SH-SY5Y (cell line): ENCODE data around the gene PPP2R2B.

ENCODE experiments used
- GATA2 ChIP-seq: IDR thresholded peaks from 2 replicates; pipeline ENCODE4 v1.6.1; 2011; ENCODE audit warnings: mild to moderate bottlenecking, low read depth, low read length
- GATA3 ChIP-seq: IDR thresholded peaks from 2 replicates; pipeline ENCODE4 v1.6.1; 2011; ENCODE audit warnings: low read depth, mild to moderate bottlenecking, low read length, moderate library complexity

DNA sequence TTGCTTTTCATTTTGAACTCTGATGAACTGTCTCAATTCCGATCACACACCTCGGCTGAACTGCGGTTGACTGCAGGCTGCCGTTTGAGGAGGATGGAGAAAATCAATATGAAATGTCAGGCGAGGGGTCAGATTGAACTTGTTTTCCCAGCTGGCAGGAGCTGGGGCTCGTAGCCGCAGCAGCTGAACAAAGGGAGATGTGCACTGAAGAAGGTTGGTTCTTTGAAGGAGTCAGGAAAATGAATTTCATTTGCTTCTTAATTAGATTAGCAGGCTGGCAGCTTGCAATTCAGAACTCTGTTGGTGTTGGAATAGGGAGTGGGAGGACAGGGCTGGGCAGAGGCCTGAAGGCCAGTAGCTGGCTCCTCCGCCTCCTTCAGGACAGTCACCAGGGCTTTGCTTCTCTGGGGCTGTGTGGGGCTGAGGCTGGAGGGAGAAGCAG is 245.2 kb downstream of the PPP2R2B start:
- TF ChIP-seq GATA2 (no peak), GATA3 (no peak)
